K562 (cell line): ENCODE results near the gene DENND2A. TPM values are rescaled to one million over a fixed set of nuclear protein-coding genes. Genes with fewer than 3 reads are reported as not detected.
A peak's percentile ranks its signal among the peaks of the same experiment; 100 is the strongest.

Source experiments
- ATF1 ChIP-seq, 2 experiments: fragments of 450-650 bp in 1 of 2; IDR thresholded peaks; 2 replicates each; pipeline ENCODE4 v1.6.1; 2016; ENCODE audit warnings: missing compliant biosample characterization in 1 of 2, missing genetic modification characterization in 1 of 2
- C11orf30 ChIP-seq: fragments of 450-650 bp; IDR thresholded peaks from 2 replicates; pipeline ENCODE4 v1.6.1; 2016; ENCODE audit warnings: low read depth, mild to moderate bottlenecking
- CBX3 ChIP-seq, 2 experiments: IDR thresholded peaks; 1 replicate in 1 of 2; 2 replicates in 1 of 2; pipeline ENCODE4 v1.6.1; 2012; ENCODE audit warnings: inconsistent platforms in 2 of 2, low read length in 2 of 2, borderline replicate concordance in 1 of 2, control low read depth in 1 of 2
- DNMT1 ChIP-seq: fragments of 450-650 bp; IDR thresholded peaks from 2 replicates; pipeline ENCODE4 v1.6.1; 2016; ENCODE audit warnings: antibody characterized with exemption, mild to moderate bottlenecking
- FOXJ2 ChIP-seq: fragments of 200-800 bp; sonication (Bioruptor generic); IDR thresholded peaks from 2 replicates; pipeline ENCODE4 v1.6.1; 2016; ENCODE audit warnings: missing genetic modification characterization, missing compliant biosample characterization
- GABPA ChIP-seq: fragments of 200-800 bp; sonication (Bioruptor generic); conservative IDR thresholded peaks from 2 replicates; pipeline ENCODE4 v1.6.1; 2016; ENCODE audit warnings: low read depth, missing genetic modification characterization, missing compliant biosample characterization
- HMG20A ChIP-seq: fragments of 450-650 bp; formaldehyde crosslinking; conservative IDR thresholded peaks from 2 replicates; pipeline ENCODE4 v1.4.0; 2020; ENCODE audit warnings: mild to moderate bottlenecking, mixed read lengths
- KLF10 ChIP-seq: fragments of 250-450 bp; sonication (Bioruptor Pico); IDR thresholded peaks from 2 replicates; pipeline ENCODE4 v1.6.1; 2021; ENCODE audit warnings: matching md5 sums
- MTF1 ChIP-seq: fragments of 250-450 bp; sonication (Bioruptor Pico); IDR thresholded peaks from 2 replicates; pipeline ENCODE4 v1.9.0; 2021; ENCODE audit warnings: moderate library complexity, mild to moderate bottlenecking, inconsistent platforms, borderline replicate concordance
- MYNN ChIP-seq, 2 experiments: sonication (generic); formaldehyde crosslinking in 1 of 2; IDR thresholded peaks; 2 replicates each; pipeline versions ENCODE4 v1.5.0 to v1.6.1; 2016 to 2020; ENCODE audit warnings: antibody characterized with exemption in 1 of 2, missing genetic modification reagents in 1 of 2
- NCOR1 ChIP-seq: fragments of 450-650 bp; IDR thresholded peaks from 2 replicates; pipeline ENCODE4 v1.6.1; 2016; ENCODE audit warnings: mild to moderate bottlenecking, moderate library complexity
- NFATC3 ChIP-seq: fragments of 450-650 bp; IDR thresholded peaks from 2 replicates; pipeline ENCODE4 v1.6.1; 2017; ENCODE audit warnings: mild to moderate bottlenecking
- PHB2 ChIP-seq: fragments of 450-650 bp; IDR thresholded peaks from 2 replicates; pipeline ENCODE4 v1.6.1; 2017; ENCODE audit warnings: low read depth
- RCOR1 ChIP-seq, 2 experiments: IDR thresholded peaks; 2 replicates each; pipeline ENCODE4 v1.6.1; 2012; ENCODE audit warnings: low read depth in 2 of 2, low read length in 2 of 2, borderline replicate concordance in 1 of 2, improper control_type of control experiment in 1 of 2
- RNF2 ChIP-seq: sonication (generic); IDR thresholded peaks from 2 replicates; pipeline ENCODE4 v1.6.1; 2016
- SNAPC5 ChIP-seq: fragments of 250-450 bp; sonication (Bioruptor Pico); IDR thresholded peaks from 2 replicates; pipeline ENCODE4 v1.8.0; 2021; ENCODE audit warnings: moderate library complexity, mild to moderate bottlenecking, inconsistent platforms
- THAP7 ChIP-seq: fragments of 250-450 bp; sonication (Bioruptor Pico); IDR thresholded peaks from 2 replicates; pipeline ENCODE4 v1.5.0; 2021
- TSC22D4 ChIP-seq: fragments of 450-650 bp; IDR thresholded peaks from 2 replicates; pipeline ENCODE4 v1.6.1; 2016; ENCODE audit warnings: missing genetic modification characterization, missing biosample characterization, control low read depth
- TSHZ1 ChIP-seq: fragments of 250-450 bp; sonication (Bioruptor Pico); IDR thresholded peaks from 2 replicates; pipeline ENCODE4 v1.4.0; 2020; ENCODE audit warnings: mild to moderate bottlenecking, moderate library complexity
- YBX1 ChIP-seq: fragments of 450-650 bp; IDR thresholded peaks from 2 replicates; pipeline ENCODE4 v1.7.1; 2016; ENCODE audit warnings: mild to moderate bottlenecking
- ZNF184 ChIP-seq: sonication (generic); formaldehyde crosslinking; IDR thresholded peaks from 2 replicates; pipeline ENCODE4 v1.5.0; 2020; ENCODE audit warnings: missing genetic modification reagents
- ZNF384 ChIP-seq: IDR thresholded peaks from 2 replicates; pipeline ENCODE4 v1.6.1; 2012; ENCODE audit warnings: low read depth, low read length, improper control_type of control experiment
- ZNF589 ChIP-seq: fragments of 200-800 bp; sonication (Bioruptor generic); IDR thresholded peaks from 2 replicates; pipeline ENCODE4 v1.6.1; 2016; ENCODE audit warnings: low read depth, missing genetic modification characterization, missing compliant biosample characterization
- polyA plus RNA-seq, 8 experiments: library from polyadenylated mRNA; depleted of rRNA in 4 of 8; stranded (reverse) in 5 of 8; unstranded in 3 of 8; fragments of >200 nt; fragmentation: Nextera tagmentation in 2 of 8; fragmentation: Illumina TruSeq in 1 of 8; extraction: Ambion mirVana in 2 of 8; extraction: Trizol in 1 of 8; gene quantifications; 2 replicates each; pipeline versions ENCODE4 v1.2.1 to v1.2.3, GENCODE V29; 2011 to 2014; ENCODE audit warnings: inconsistent platforms in 1 of 8, missing spikeins in 1 of 8
- total RNA-seq, 7 experiments: library from RNA; depleted of rRNA in 6 of 7; stranded (reverse); fragments of >200 nt in 6 of 7; fragmentation: Illumina TruSeq in 2 of 7; extraction: Trizol in 2 of 7; gene quantifications; 2 replicates each; pipeline versions ENCODE4 v1.2.1 to v1.2.3, GENCODE V29; 2011 to 2021; ENCODE audit warnings: low replicate concordance in 1 of 7

Gene DENND2A
- total and polyA plus RNA-seq, 9 of the 15 experiments (the other 6 are each of a cell fraction or from before 2014, with no cell fraction given) = not detected

- TF ChIP-seq TSC22D4 (tag) (no peak), FOXJ2 (tag) (no peak), ATF1 (CRISPR knock-in tag; IDR thresholded peaks at IDR 0.05) (no peak), ATF1 (tag; IDR thresholded peaks at IDR 0.05) (0 out of 2 replicates have a peak, but pooled peaks have one; percentile 5), DNMT1 (no peak), ZNF184 (CRISPR knock-in tag) (no peak), C11orf30 (no peak), ZNF589 (CRISPR knock-in tag) (no peak), PHB2 (no peak), NFATC3 (no peak), ZNF384 (peak; percentile 63; the same call in 1 of the 2 replicates), SNAPC5 (no peak), KLF10 (CRISPR knock-in tag) (no peak), TSHZ1 (CRISPR knock-in tag) (no peak), RNF2 (no peak), GABPA (tag) (no peak), RCOR1 (IDR thresholded peaks at IDR 0.05; ENCODE audit: borderline replicate concordance in 1 of 2, low read depth in 2 of 2, low read length in 2 of 2) (no peak), HMG20A (CRISPR knock-in tag) (no peak), THAP7 (CRISPR knock-in tag) (no peak), MTF1 (CRISPR knock-in tag) (no peak), CBX3 (IDR thresholded peaks at IDR 0.05; ENCODE audit: borderline replicate concordance in 1 of 2, low read length in 2 of 2) (no peak), YBX1 (no peak), NCOR1 (0 out of 2 replicates have a peak, but pooled peaks have one; percentile 15), MYNN (IDR thresholded peaks at IDR 0.05) (no peak), MYNN (CRISPR knock-in tag; IDR thresholded peaks at IDR 0.05) (no peak)
- TF ChIP-seq, all 486 proteins: peak for 15
Measured at GRCh38 chr7:140475747-140476333, 164.8 kb downstream of the DENND2A start (continued).
